ENCODE results near the gene QRSL1. TPM values are rescaled to one million over a fixed set of nuclear protein-coding genes. Genes with fewer than 3 reads are reported as not detected.

The QRSL1 gene
- total and polyA plus RNA-seq, 12 donors: 8.1 to 20.0 (median 14.5) TPM

DNA sequence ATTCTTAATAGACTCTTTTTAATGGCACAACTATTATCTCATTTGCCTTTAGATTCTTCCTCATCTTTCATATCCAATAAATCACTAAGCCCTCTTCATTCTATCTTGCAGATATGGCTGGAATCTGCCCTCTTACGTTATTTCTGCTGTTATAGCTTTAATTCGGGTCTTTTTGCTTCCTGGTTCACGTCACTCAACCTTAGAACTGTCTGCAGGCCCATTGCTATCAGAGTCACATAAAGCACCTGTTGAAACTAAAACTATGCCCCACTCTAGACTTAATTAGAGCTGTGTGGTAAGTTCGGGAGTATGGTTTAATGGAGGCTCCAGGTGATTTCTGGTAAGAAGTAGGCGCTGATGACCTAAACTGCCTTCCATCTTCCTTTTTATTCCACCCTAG, 988 bp downstream of the QRSL1 start:
- 34 to 46% methylated on average over 5 of the region's 5 CpGs for WGBS, 2 donors
- peak overlapping the region in 1 of 10 donors; percentile 90 for H3K27ac ChIP-seq
- H3K27me3 ChIP-seq: no peaks in the 10 kb centered on the region
- H3K4me1 ChIP-seq: peaks cover 0 to 29% (median 19%) of the 10 kb centered on the region in 9 donors
- no peak for DNase-seq
- no peak for TF ChIP-seq CTCF (IDR thresholded peaks at IDR 0.05)
- H3K36me3 ChIP-seq: no peaks in the 10 kb centered on the region
- H3K9me3 ChIP-seq: no peaks in the 10 kb centered on the region
- intact Hi-C loops (cut with DNase I): no loop called here
- peak overlapping the region in 9 of 10 donors; percentile 61 to 96 (median 82) for H3K4me3 ChIP-seq
- ATAC-seq: no peak

DNA sequence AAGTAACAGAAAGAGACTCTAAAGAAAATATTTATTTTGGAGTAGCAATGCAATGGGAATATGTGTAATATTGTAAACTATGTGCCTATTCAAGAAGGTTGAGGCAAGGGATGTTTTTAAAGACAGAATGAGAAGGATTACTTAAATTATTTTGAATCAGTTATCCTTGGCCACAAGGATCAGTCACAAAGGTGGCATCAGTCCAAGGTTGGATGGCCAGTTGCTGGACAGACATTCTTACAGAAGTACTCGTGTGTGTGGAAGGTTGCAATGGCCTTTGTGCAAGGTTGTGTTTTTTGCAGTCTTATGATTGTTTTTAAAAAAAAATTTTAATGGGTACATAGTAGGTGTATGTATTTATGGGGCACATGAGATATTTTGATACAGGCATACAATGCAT, 2.0 kb downstream of the QRSL1 start:
- TF ChIP-seq CTCF (IDR thresholded peaks at IDR 0.05): no peak
- H3K27ac ChIP-seq: no peak overlapping the region
- H3K4me1 ChIP-seq: peaks cover 0 to 31% (median 19%) of the 10 kb centered on the region in 9 donors
- no peak for DNase-seq
- H3K9me3 ChIP-seq: no peaks in the 10 kb centered on the region
- no peaks in the 10 kb centered on the region for H3K27me3 ChIP-seq
- WGBS, 2 donors: 39 to 47% methylated on average over 1 of the region's 1 CpG
- no peak overlapping the region for H3K4me3 ChIP-seq
- no peaks in the 10 kb centered on the region for H3K36me3 ChIP-seq
- intact Hi-C loops (cut with DNase I): no loop called here
- no peak for ATAC-seq

DNA sequence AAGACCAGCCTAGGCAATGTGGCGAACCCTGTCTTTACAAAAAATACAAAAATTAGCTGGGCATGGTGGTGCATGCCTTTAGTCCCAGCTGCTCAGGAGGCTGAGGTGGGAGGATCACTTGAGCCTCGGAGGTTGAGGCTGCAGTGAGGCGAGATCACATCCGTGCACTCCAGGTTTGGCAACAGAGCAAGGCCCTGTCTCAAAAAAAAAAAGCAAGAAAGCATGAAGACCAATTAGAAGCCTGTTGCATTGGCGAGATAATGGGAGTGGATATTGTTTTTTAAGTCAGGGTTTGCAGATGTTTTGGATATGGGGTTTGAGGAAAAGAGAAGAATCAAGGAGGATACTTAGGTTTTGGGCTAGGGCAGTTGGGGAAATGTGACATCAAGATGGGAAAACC, 5.2 kb downstream of the QRSL1 start:
- Histone ChIP-seq H3K36me3 (no peaks in the 10 kb centered on the region), H3K9me3 (no peaks in the 10 kb centered on the region), H3K27me3 (no peaks in the 10 kb centered on the region), H3K27ac (no peak overlapping the region), H3K4me3 (no peak overlapping the region), H3K4me1 (peaks cover 0 to 48% (median 11%) of the 10 kb centered on the region in 9 donors)
- 96 to 97% methylated on average over 5 of the region's 5 CpGs for WGBS, 2 donors
- intact Hi-C loops (cut with DNase I): no loop called here
- no peak for ATAC-seq
- DNase-seq: no peak
- no peak for TF ChIP-seq CTCF (IDR thresholded peaks at IDR 0.05)

- Histone ChIP-seq H3K4me3 (no peak overlapping the region), H3K36me3 (peaks cover 0 to 23% (median 8%) of the 10 kb centered on the region in 9 donors), H3K4me1 (peaks cover 0 to 33% (median 0%) of the 10 kb centered on the region in 9 donors), H3K9me3 (no peaks in the 10 kb centered on the region), H3K27ac (peak overlapping the region in 1 of 10 donors; percentile 59), H3K27me3 (no peaks in the 10 kb centered on the region)
- DNase-seq: no peak
- 70 to 71% methylated on average over 7 of the region's 7 CpGs for WGBS, 2 donors
- peak in 2 of 8 donors; percentile 24 to 37 for ATAC-seq
- no peak for TF ChIP-seq CTCF (IDR thresholded peaks at IDR 0.05)
- intact Hi-C loops (cut with DNase I): no loop called here
Observed at GRCh38 chr6:106637051-106637716, 7.8 kb downstream of the QRSL1 start.

Data from heart right ventricle (tissue), 16 donors.